Jurkat, Clone E6-1 (cell line): ENCODE data around the gene HOXA13.

Source experiments
- DNase-seq: peaks from one replicate; pipeline ENCODE4 v3.0.0-alpha.2; 2011; ENCODE audit warnings: low read depth, low spot score
- H3K4me3 ChIP-seq: 2 replicates; pipeline ENCODE4 v1.5.1; 2011; ENCODE audit warnings: mild to moderate bottlenecking, low read length, control low read depth, moderate library complexity

Gene HOXA13

DNA sequence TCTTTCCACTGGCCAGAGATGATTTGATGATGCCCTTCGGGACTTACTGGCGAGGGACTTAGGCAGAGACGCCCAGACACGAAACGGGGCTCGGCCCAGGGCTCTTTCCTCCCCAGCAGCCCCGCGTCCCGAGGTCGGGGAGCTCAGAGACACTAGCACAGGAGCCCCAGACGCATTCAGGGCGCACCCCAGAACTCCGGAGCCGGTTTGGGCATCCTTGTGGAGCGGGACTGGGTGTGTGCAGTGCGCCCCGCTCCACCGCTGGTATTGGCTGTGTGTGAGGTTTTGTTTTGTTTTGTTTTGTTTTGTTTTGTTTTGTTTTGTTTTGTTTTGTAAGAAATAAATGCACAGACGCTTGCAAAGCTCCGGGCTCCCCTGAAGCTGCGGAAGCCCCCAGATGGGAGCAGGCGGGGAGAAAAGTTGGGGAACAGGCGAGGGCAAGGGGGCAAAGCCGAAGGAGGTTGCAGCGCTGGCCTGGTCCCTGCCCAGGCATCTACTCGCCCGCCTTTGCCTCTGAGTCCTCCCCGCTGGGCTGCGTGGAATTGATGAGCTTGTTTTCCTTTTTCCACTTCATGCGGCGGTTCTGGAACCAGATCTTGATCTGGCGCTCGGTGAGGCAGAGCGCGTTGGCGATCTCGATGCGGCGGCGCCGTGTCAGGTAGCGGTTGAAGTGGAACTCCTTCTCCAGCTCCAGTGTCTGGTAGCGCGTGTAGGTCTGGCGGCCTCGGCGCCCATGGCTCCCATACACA lies 54.6 kb downstream of the HOXA13 start:
- no peak overlapping the region for H3K4me3 ChIP-seq
- DNase-seq = no peak

GRCh38 chr7:27144781-27145164 lies 55.1 kb downstream of the HOXA13 start:
- no peak for DNase-seq
- H3K4me3 ChIP-seq = no peak overlapping the region
